Suppressor macrophage (primary cell): Measurements from ENCODE around the gene CDK5R1.

Experiments used
- DNase-seq, 4 experiments: peaks; one replicate each; pipeline ENCODE4 v3.0.0-alpha.2; 2020 to 2022

CDK5R1 gene

GRCh38 chr17:32493571-32493970 is 6.8 kb downstream of the CDK5R1 start:
- DNase-seq: no peak

- no peak for DNase-seq
Observed at GRCh38 chr17:32493976-32494513, 7.3 kb downstream of the CDK5R1 start.

- peak in 1 of 4 experiments; percentile 18 for DNase-seq
Observed at GRCh38 chr17:32494621-32495358, 8.0 kb downstream of the CDK5R1 start.

GRCh38 chr17:32495359-32496231 is 8.8 kb downstream of the CDK5R1 start:
- DNase-seq: peak in 3 of 4 experiments; percentile 60 to 74 (median 62)

GRCh38 chr17:32496395-32497073 is 9.7 kb downstream of the CDK5R1 start:
- no peak for DNase-seq

- DNase-seq: no peak
Observed at GRCh38 chr17:32497431-32498205, 10.8 kb downstream of the CDK5R1 start.

GRCh38 chr17:32498391-32498790 is 11.6 kb downstream of the CDK5R1 start:
- DNase-seq: no peak

GRCh38 chr17:32502013-32502412 is 15.2 kb downstream of the CDK5R1 start:
- no peak for DNase-seq

- no peak for DNase-seq
Observed at GRCh38 chr17:32502710-32503109, 15.9 kb downstream of the CDK5R1 start.

- peak; percentile 79 to 92 (median 84) for DNase-seq
Observed at GRCh38 chr17:32503251-32504165, 16.7 kb downstream of the CDK5R1 start.

GRCh38 chr17:32504166-32504990 is 17.6 kb downstream of the CDK5R1 start:
- DNase-seq: peak; percentile 47 to 72 (median 62)

GRCh38 chr17:32508926-32509325 is 22.1 kb downstream of the CDK5R1 start:
- no peak for DNase-seq

- no peak for DNase-seq
Observed at GRCh38 chr17:32510466-32510865, 23.7 kb downstream of the CDK5R1 start.

- DNase-seq: no peak
Observed at GRCh38 chr17:32512328-32512727, 25.5 kb downstream of the CDK5R1 start.

GRCh38 chr17:32513579-32513978 is 26.8 kb downstream of the CDK5R1 start:
- no peak for DNase-seq

- DNase-seq: no peak
Observed at GRCh38 chr17:32514606-32515005, 27.8 kb downstream of the CDK5R1 start.

- no peak for DNase-seq
Observed at GRCh38 chr17:32515677-32516383, 29.0 kb downstream of the CDK5R1 start.

- no peak for DNase-seq
Observed at GRCh38 chr17:32516450-32516849, 29.7 kb downstream of the CDK5R1 start.
